ENCODE data around the gene ARHGAP20. TPM values are rescaled to one million over a fixed set of nuclear protein-coding genes. Genes with fewer than 3 reads are reported as not detected.
"Not testable (repeated sequence)": the region's sequence is repeated elsewhere in the genome, so short reads cannot be mapped to it uniquely, and the experiment has no call there.

Gene ARHGAP20
- total RNA-seq, 1 experiment from 2014 or later, result 7.9 TPM

- H3K27me3 ChIP-seq (replicated peaks; ENCODE audit: insufficient read depth, low read depth, low read length, poor library complexity), result no peaks in the 10 kb centered on the region
- no peaks in the 10 kb centered on the region for H3K4me1 ChIP-seq (ENCODE audit: insufficient read depth, low read length, poor library complexity, severe bottlenecking)
- CTCF ChIA-PET, result no interaction called here
- TF ChIP-seq CTCF (conservative IDR thresholded peaks at IDR 0.05; ENCODE audit: low read depth, low read length) (no peak), EZH2 (IDR thresholded peaks at IDR 0.05; ENCODE audit: borderline replicate concordance, low read depth, low read length, poor library complexity, severe bottlenecking) (no peak)
- BruUV-seq (replicated peaks), result no TSS peak
- no peak overlapping the region for H3K4me3 ChIP-seq (ENCODE audit: low read depth, low read length, poor library complexity, severe bottlenecking)
- H3K27ac ChIP-seq (ENCODE audit: low read depth, low read length, poor library complexity, severe bottlenecking), result no peak overlapping the region
- no peak for DNase-seq (ENCODE audit: low spot score)
- POLR2A ChIA-PET (ENCODE audit: low non-redundant PET), result no interaction called here
- no peaks in the 10 kb centered on the region for H3K9me3 ChIP-seq (ENCODE audit: low read depth, low read length, poor library complexity, severe bottlenecking)
- H3K36me3 ChIP-seq (ENCODE audit: insufficient read depth, low read length, poor library complexity, severe bottlenecking), result no peaks in the 10 kb centered on the region
- intact Hi-C loops (cut with micrococcal nuclease; ENCODE audit: unreplicated experiment), result no loop called here
These were observed 82.6 kb downstream of the ARHGAP20 start for GRCh38 chr11:110629594-110629993.

- no peak for DNase-seq (ENCODE audit: low spot score)
- Histone ChIP-seq H3K36me3 (ENCODE audit: insufficient read depth, low read length, poor library complexity, severe bottlenecking) (no peaks in the 10 kb centered on the region), H3K4me3 (ENCODE audit: low read depth, low read length, poor library complexity, severe bottlenecking) (no peak overlapping the region), H3K27ac (ENCODE audit: low read depth, low read length, poor library complexity, severe bottlenecking) (no peak overlapping the region), H3K9me3 (ENCODE audit: low read depth, low read length, poor library complexity, severe bottlenecking) (no peaks in the 10 kb centered on the region), H3K4me1 (ENCODE audit: insufficient read depth, low read length, poor library complexity, severe bottlenecking) (no peaks in the 10 kb centered on the region), H3K27me3 (replicated peaks; ENCODE audit: insufficient read depth, low read depth, low read length, poor library complexity) (no peaks in the 10 kb centered on the region)
- CTCF ChIA-PET, result no interaction called here
- intact Hi-C loops (cut with micrococcal nuclease; ENCODE audit: unreplicated experiment), result no loop called here
- TF ChIP-seq CTCF (conservative IDR thresholded peaks at IDR 0.05; ENCODE audit: low read depth, low read length) (no peak), EZH2 (IDR thresholded peaks at IDR 0.05; ENCODE audit: borderline replicate concordance, low read depth, low read length, poor library complexity, severe bottlenecking) (no peak)
- BruUV-seq (replicated peaks), result no TSS peak
- POLR2A ChIA-PET (ENCODE audit: low non-redundant PET), result no interaction called here
These were observed 90.4 kb downstream of the ARHGAP20 start for GRCh38 chr11:110621826-110622225.

GRCh38 chr11:110619366-110619765 lies 92.9 kb downstream of the ARHGAP20 start:
- intact Hi-C loops (cut with micrococcal nuclease; ENCODE audit: unreplicated experiment); CTCF ChIA-PET; DNase-seq (ENCODE audit: low spot score); H3K27me3 ChIP-seq (replicated peaks; ENCODE audit: insufficient read depth, low read depth, low read length, poor library complexity); H3K36me3 ChIP-seq (ENCODE audit: insufficient read depth, low read length, poor library complexity, severe bottlenecking); H3K4me3 ChIP-seq (ENCODE audit: low read depth, low read length, poor library complexity, severe bottlenecking); BruUV-seq (replicated peaks); H3K27ac ChIP-seq (ENCODE audit: low read depth, low read length, poor library complexity, severe bottlenecking); H3K9me3 ChIP-seq (ENCODE audit: low read depth, low read length, poor library complexity, severe bottlenecking); POLR2A ChIA-PET (ENCODE audit: low non-redundant PET); H3K4me1 ChIP-seq (ENCODE audit: insufficient read depth, low read length, poor library complexity, severe bottlenecking): not testable (repeated sequence)

GRCh38 chr11:110614031-110614430 lies 98.2 kb downstream of the ARHGAP20 start:
- Histone ChIP-seq H3K4me3 (ENCODE audit: low read depth, low read length, poor library complexity, severe bottlenecking) (no peak overlapping the region), H3K9me3 (ENCODE audit: low read depth, low read length, poor library complexity, severe bottlenecking) (no peaks in the 10 kb centered on the region), H3K4me1 (ENCODE audit: insufficient read depth, low read length, poor library complexity, severe bottlenecking) (no peaks in the 10 kb centered on the region), H3K27ac (ENCODE audit: low read depth, low read length, poor library complexity, severe bottlenecking) (no peak overlapping the region), H3K36me3 (ENCODE audit: insufficient read depth, low read length, poor library complexity, severe bottlenecking) (no peaks in the 10 kb centered on the region), H3K27me3 (replicated peaks; ENCODE audit: insufficient read depth, low read depth, low read length, poor library complexity) (no peaks in the 10 kb centered on the region)
- ChIA-PET POLR2A (ENCODE audit: low non-redundant PET) (no interaction called here), CTCF (no interaction called here)
- no peak for TF ChIP-seq EZH2 (IDR thresholded peaks at IDR 0.05; ENCODE audit: borderline replicate concordance, low read depth, low read length, poor library complexity, severe bottlenecking)
- no peak for TF ChIP-seq CTCF (conservative IDR thresholded peaks at IDR 0.05; ENCODE audit: low read depth, low read length)
- no peak for DNase-seq (ENCODE audit: low spot score)
- intact Hi-C loops (cut with micrococcal nuclease; ENCODE audit: unreplicated experiment), result no loop called here
- no TSS peak for BruUV-seq (replicated peaks)
